ENCODE measurements around the gene CHST10. TPM values are rescaled to one million over a fixed set of nuclear protein-coding genes. Genes with fewer than 3 reads are reported as not detected.
"Not testable (repeated sequence)": the region's sequence is repeated elsewhere in the genome, so short reads cannot be mapped to it uniquely, and the experiment has no call there.

Gene CHST10
- total RNA-seq, 2 experiments from 2014 or later = 3.3 to 4.5 TPM

- DNase-seq = no peak
- Mint-ChIP-seq H3K27ac (no peak overlapping the region), H3K27me3 (ENCODE audit: low read depth) (no peaks in the 10 kb centered on the region), H3K4me3 (no peak overlapping the region), H3K9me3 (no peaks in the 10 kb centered on the region), H3K4me1 (ENCODE audit: low read depth) (no peaks in the 10 kb centered on the region), H3K36me3 (ENCODE audit: low read depth) (peaks cover 2% of the 10 kb centered on the region)
- intact Hi-C loops (cut with micrococcal nuclease) = no loop called here
- CTCF ChIA-PET = no interaction called here
These were observed 28.8 kb downstream of the CHST10 start for GRCh38 chr2:100388703-100389102.

- H3K36me3 Mint-ChIP-seq (ENCODE audit: low read depth) = no peaks in the 10 kb centered on the region
These were observed 33.5 kb downstream of the CHST10 start for GRCh38 chr2:100383954-100384353.

GRCh38 chr2:100383306-100383705 is 34.2 kb downstream of the CHST10 start:
- Mint-ChIP-seq H3K27me3 (ENCODE audit: low read depth) (no peaks in the 10 kb centered on the region), H3K27ac (no peak overlapping the region), H3K36me3 (ENCODE audit: low read depth) (no peaks in the 10 kb centered on the region), H3K4me3 (no peak overlapping the region), H3K4me1 (ENCODE audit: low read depth) (no peaks in the 10 kb centered on the region), H3K9me3 (no peaks in the 10 kb centered on the region)
- CTCF ChIA-PET = interaction anchor here (1.5 to 1.6 kb wide), 2 partner anchors 119 to 121 kb away, joined by 3 to 6 read pairs; no protein-coding TSS in a partner anchor
- intact Hi-C loops (cut with micrococcal nuclease) = no loop called here
- DNase-seq = no peak

More at GRCh38 chr2:100383954-100384353, 33.5 kb downstream of the CHST10 start:
- Mint-ChIP-seq H3K4me3 (no peak overlapping the region), H3K27me3 (ENCODE audit: low read depth) (no peaks in the 10 kb centered on the region), H3K4me1 (ENCODE audit: low read depth) (no peaks in the 10 kb centered on the region), H3K9me3 (no peaks in the 10 kb centered on the region), H3K27ac (no peak overlapping the region)
- no peak for DNase-seq
- CTCF ChIA-PET = interaction anchor here (1.5 to 1.6 kb wide), 2 partner anchors 120 to 121 kb away, joined by 3 to 6 read pairs; no protein-coding TSS in a partner anchor
- intact Hi-C loops (cut with micrococcal nuclease) = no loop called here

GRCh38 chr2:100381240-100381639 is 36.2 kb downstream of the CHST10 start:
- H3K36me3 Mint-ChIP-seq (ENCODE audit: low read depth) = no peaks in the 10 kb centered on the region
- no peak overlapping the region for H3K4me3 Mint-ChIP-seq
- no peaks in the 10 kb centered on the region for H3K4me1 Mint-ChIP-seq (ENCODE audit: low read depth)
- H3K27ac Mint-ChIP-seq = no peak overlapping the region
- peak; percentile 89 for DNase-seq
- H3K9me3 Mint-ChIP-seq = no peaks in the 10 kb centered on the region
- CTCF ChIA-PET = interaction anchor here (0.6 to 6.0 kb wide), 21 partner anchors 9 to 1591 kb away, joined by 3 to 127 read pairs (median 4); no protein-coding TSS in a partner anchor
- intact Hi-C loops (cut with micrococcal nuclease) = loop anchor here (1.0 to 2.0 kb wide), 2 partner anchors 118 to 822 kb away; no protein-coding TSS in a partner anchor
- no peaks in the 10 kb centered on the region for H3K27me3 Mint-ChIP-seq (ENCODE audit: low read depth)

- H3K27ac Mint-ChIP-seq = no peak overlapping the region
- intact Hi-C loops (cut with micrococcal nuclease) = loop anchor here (1.0 to 2.0 kb wide), 2 partner anchors 117 to 822 kb away; no protein-coding TSS in a partner anchor
- H3K27me3 Mint-ChIP-seq (ENCODE audit: low read depth) = no peaks in the 10 kb centered on the region
- CTCF ChIA-PET = interaction anchor here (0.6 to 6.0 kb wide), 18 partner anchors 8 to 821 kb away, joined by 3 to 127 read pairs (median 4); no protein-coding TSS in a partner anchor
- H3K4me3 Mint-ChIP-seq = no peak overlapping the region
- no peaks in the 10 kb centered on the region for H3K9me3 Mint-ChIP-seq
- no peaks in the 10 kb centered on the region for H3K4me1 Mint-ChIP-seq (ENCODE audit: low read depth)
- H3K36me3 Mint-ChIP-seq (ENCODE audit: low read depth) = no peaks in the 10 kb centered on the region
- no peak for DNase-seq
These were observed 36.8 kb downstream of the CHST10 start for GRCh38 chr2:100380681-100381080.

- Mint-ChIP-seq H3K27me3 (ENCODE audit: low read depth) (no peaks in the 10 kb centered on the region), H3K9me3 (peaks cover 6% of the 10 kb centered on the region), H3K27ac (no peak overlapping the region), H3K36me3 (ENCODE audit: low read depth) (no peaks in the 10 kb centered on the region), H3K4me3 (no peak overlapping the region), H3K4me1 (ENCODE audit: low read depth) (no peaks in the 10 kb centered on the region)
- CTCF ChIA-PET = interaction anchor here (6.0 kb wide), 1 partner anchor 113 kb away, joined by 127 read pairs; no protein-coding TSS in a partner anchor
- no peak for DNase-seq
- intact Hi-C loops (cut with micrococcal nuclease) = no loop called here
These were observed 40.6 kb downstream of the CHST10 start for GRCh38 chr2:100376836-100377235.

GRCh38 chr2:100367163-100367562 is 50.3 kb downstream of the CHST10 start:
- Mint-ChIP-seq H3K9me3 (peaks cover 22% of the 10 kb centered on the region), H3K36me3 (ENCODE audit: low read depth) (no peaks in the 10 kb centered on the region), H3K4me3 (no peak overlapping the region), H3K4me1 (ENCODE audit: low read depth) (no peaks in the 10 kb centered on the region), H3K27me3 (ENCODE audit: low read depth) (peaks cover 6% of the 10 kb centered on the region), H3K27ac (no peak overlapping the region)
- DNase-seq = no peak
- intact Hi-C loops (cut with micrococcal nuclease) = no loop called here
- CTCF ChIA-PET = interaction anchor here (0.7 to 1.3 kb wide), 2 partner anchors 86 to 105 kb away, joined by 3 to 5 read pairs; no protein-coding TSS in a partner anchor

GRCh38 chr2:100365434-100365833 is 52.0 kb downstream of the CHST10 start:
- CTCF ChIA-PET = no interaction called here
- no peaks in the 10 kb centered on the region for H3K36me3 Mint-ChIP-seq (ENCODE audit: low read depth)
- no peak overlapping the region for H3K4me3 Mint-ChIP-seq
- H3K27ac Mint-ChIP-seq = no peak overlapping the region
- no peak for DNase-seq
- H3K9me3 Mint-ChIP-seq = peaks cover 15% of the 10 kb centered on the region
- H3K27me3 Mint-ChIP-seq (ENCODE audit: low read depth) = peaks cover 6% of the 10 kb centered on the region
- no peaks in the 10 kb centered on the region for H3K4me1 Mint-ChIP-seq (ENCODE audit: low read depth)
- intact Hi-C loops (cut with micrococcal nuclease) = no loop called here

- DNase-seq; intact Hi-C loops (cut with micrococcal nuclease); H3K4me3 Mint-ChIP-seq; CTCF ChIA-PET; H3K27ac Mint-ChIP-seq; H3K36me3 Mint-ChIP-seq (ENCODE audit: low read depth); H3K27me3 Mint-ChIP-seq (ENCODE audit: low read depth); H3K4me1 Mint-ChIP-seq (ENCODE audit: low read depth): not testable (repeated sequence)
- H3K9me3 Mint-ChIP-seq = peaks cover 13% of the 10 kb centered on the region
These were observed 55.2 kb downstream of the CHST10 start for GRCh38 chr2:100362269-100362668.

GRCh38 chr2:100359576-100359975 is 57.9 kb downstream of the CHST10 start:
- DNase-seq = no peak
- intact Hi-C loops (cut with micrococcal nuclease) = no loop called here
- CTCF ChIA-PET = no interaction called here

GRCh38 chr2:100358554-100358953 is 58.9 kb downstream of the CHST10 start:
- Mint-ChIP-seq H3K27me3 (ENCODE audit: low read depth) (peaks cover 9% of the 10 kb centered on the region), H3K9me3 (peaks cover 13% of the 10 kb centered on the region), H3K36me3 (ENCODE audit: low read depth) (no peaks in the 10 kb centered on the region), H3K4me3 (no peak overlapping the region), H3K27ac (no peak overlapping the region), H3K4me1 (ENCODE audit: low read depth) (no peaks in the 10 kb centered on the region)
- CTCF ChIA-PET = no interaction called here
- no peak for DNase-seq
- intact Hi-C loops (cut with micrococcal nuclease) = no loop called here

More at GRCh38 chr2:100359576-100359975, 57.9 kb downstream of the CHST10 start:
- H3K9me3 Mint-ChIP-seq = peaks cover 13% of the 10 kb centered on the region
- H3K27ac Mint-ChIP-seq = no peak overlapping the region
- peaks cover 5% of the 10 kb centered on the region for H3K27me3 Mint-ChIP-seq (ENCODE audit: low read depth)
- no peaks in the 10 kb centered on the region for H3K4me1 Mint-ChIP-seq (ENCODE audit: low read depth)
- H3K4me3 Mint-ChIP-seq = no peak overlapping the region
- no peaks in the 10 kb centered on the region for H3K36me3 Mint-ChIP-seq (ENCODE audit: low read depth)

- peaks cover 17% of the 10 kb centered on the region for H3K27me3 Mint-ChIP-seq (ENCODE audit: low read depth)
- no peaks in the 10 kb centered on the region for H3K4me1 Mint-ChIP-seq (ENCODE audit: low read depth)
- H3K27ac Mint-ChIP-seq = no peak overlapping the region
- no peak overlapping the region for H3K4me3 Mint-ChIP-seq
- H3K9me3 Mint-ChIP-seq = no peaks in the 10 kb centered on the region
- no peak for DNase-seq
- intact Hi-C loops (cut with micrococcal nuclease) = no loop called here
- CTCF ChIA-PET = no interaction called here
- no peaks in the 10 kb centered on the region for H3K36me3 Mint-ChIP-seq (ENCODE audit: low read depth)
These were observed 64.9 kb downstream of the CHST10 start for GRCh38 chr2:100352521-100352920.

- H3K9me3 Mint-ChIP-seq = no peaks in the 10 kb centered on the region
- peaks cover 13% of the 10 kb centered on the region for H3K27me3 Mint-ChIP-seq (ENCODE audit: low read depth)
- DNase-seq = no peak
- no peak overlapping the region for H3K4me3 Mint-ChIP-seq
- intact Hi-C loops (cut with micrococcal nuclease) = no loop called here
- no peaks in the 10 kb centered on the region for H3K4me1 Mint-ChIP-seq (ENCODE audit: low read depth)
- H3K36me3 Mint-ChIP-seq (ENCODE audit: low read depth) = no peaks in the 10 kb centered on the region
- CTCF ChIA-PET = no interaction called here
- no peak overlapping the region for H3K27ac Mint-ChIP-seq
These were observed 66.7 kb downstream of the CHST10 start for GRCh38 chr2:100350661-100351185.
